Cardiac muscle cell (in vitro differentiated cells and primary cell): ENCODE results near the gene PRELID3B. TPM values are rescaled to one million over a fixed set of nuclear protein-coding genes. Genes with fewer than 3 reads are reported as not detected.

ENCODE experiments used
- DNase-seq, 2 donors: peaks; one replicate each; pipeline versions ENCODE4 v3.0.0 to v3.0.0-alpha.2; 2010 to 2017; ENCODE audit warnings: low read depth in 1 of 2, low spot score in 1 of 2
- H3K27ac ChIP-seq: fragments of 200-600 bp; sonication (generic); 2 replicates; pipeline ENCODE4 v1.5.1; 2016
- H3K27me3 ChIP-seq: fragments of 200-600 bp; sonication (generic); 2 replicates; pipeline ENCODE4 v1.6.0; 2016; ENCODE audit warnings: control low read depth
- H3K36me3 ChIP-seq: fragments of 200-600 bp; sonication (generic); 2 replicates; pipeline ENCODE4 v1.5.1; 2016; ENCODE audit warnings: control low read depth
- H3K4me1 ChIP-seq: fragments of 200-600 bp; sonication (generic); 2 replicates; pipeline ENCODE4 v1.8.1; 2017; ENCODE audit warnings: low read depth, mild to moderate bottlenecking, mixed run types
- H3K4me3 ChIP-seq: fragments of 200-600 bp; sonication (generic); 2 replicates; pipeline ENCODE4 v1.5.1; 2016; ENCODE audit warnings: mild to moderate bottlenecking
- H3K9me3 ChIP-seq: fragments of 200-600 bp; sonication (generic); 2 replicates; pipeline ENCODE4 v1.5.1; 2017; ENCODE audit warnings: low read depth, mild to moderate bottlenecking, control low read depth
- polyA plus RNA-seq: library from polyadenylated mRNA; unstranded; fragments of >200 nt; fragmentation: Nextera tagmentation; extraction: Ambion mirVana; gene quantifications from 2 replicates; pipeline ENCODE4 v1.2.1, GENCODE V29; 2016
- total RNA-seq: library from RNA; depleted of rRNA; stranded (reverse); fragments of >200 nt; gene quantifications from 2 replicates; pipeline ENCODE4 v1.2.3, GENCODE V29; 2016
- TF ChIP-seq, protein P1 (sequence below): IDR thresholded peaks from 2 replicates; pipeline ENCODE4 v1.5.1; 2012; ENCODE audit warnings: low read depth, mild to moderate bottlenecking, low read length

The PRELID3B gene
- total and polyA plus RNA-seq, 2 experiments from 2014 or later, result 30.0 to 40.9 TPM

GRCh38 chr20:59031564-59032022 lies 11.0 kb downstream of the PRELID3B start:
- H3K4me3 ChIP-seq, result peak overlapping the region; percentile 82
- H3K27me3 ChIP-seq, result no peaks in the 10 kb centered on the region
- H3K36me3 ChIP-seq, result peaks cover 35% of the 10 kb centered on the region
- no peaks in the 10 kb centered on the region for H3K9me3 ChIP-seq
- peaks cover 24% of the 10 kb centered on the region for H3K4me1 ChIP-seq
- peak overlapping the region; percentile 90 for H3K27ac ChIP-seq
- peak in 1 of 2 donors; percentile 10 for DNase-seq
- TF ChIP-seq, protein P1, sequence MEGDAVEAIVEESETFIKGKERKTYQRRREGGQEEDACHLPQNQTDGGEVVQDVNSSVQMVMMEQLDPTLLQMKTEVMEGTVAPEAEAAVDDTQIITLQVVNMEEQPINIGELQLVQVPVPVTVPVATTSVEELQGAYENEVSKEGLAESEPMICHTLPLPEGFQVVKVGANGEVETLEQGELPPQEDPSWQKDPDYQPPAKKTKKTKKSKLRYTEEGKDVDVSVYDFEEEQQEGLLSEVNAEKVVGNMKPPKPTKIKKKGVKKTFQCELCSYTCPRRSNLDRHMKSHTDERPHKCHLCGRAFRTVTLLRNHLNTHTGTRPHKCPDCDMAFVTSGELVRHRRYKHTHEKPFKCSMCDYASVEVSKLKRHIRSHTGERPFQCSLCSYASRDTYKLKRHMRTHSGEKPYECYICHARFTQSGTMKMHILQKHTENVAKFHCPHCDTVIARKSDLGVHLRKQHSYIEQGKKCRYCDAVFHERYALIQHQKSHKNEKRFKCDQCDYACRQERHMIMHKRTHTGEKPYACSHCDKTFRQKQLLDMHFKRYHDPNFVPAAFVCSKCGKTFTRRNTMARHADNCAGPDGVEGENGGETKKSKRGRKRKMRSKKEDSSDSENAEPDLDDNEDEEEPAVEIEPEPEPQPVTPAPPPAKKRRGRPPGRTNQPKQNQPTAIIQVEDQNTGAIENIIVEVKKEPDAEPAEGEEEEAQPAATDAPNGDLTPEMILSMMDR, result no peak

GRCh38 chr20:59030911-59031563 lies 11.5 kb downstream of the PRELID3B start:
- Histone ChIP-seq H3K27me3 (no peaks in the 10 kb centered on the region), H3K36me3 (peaks cover 35% of the 10 kb centered on the region), H3K9me3 (no peaks in the 10 kb centered on the region), H3K4me1 (peaks cover 24% of the 10 kb centered on the region), H3K27ac (no peak overlapping the region), H3K4me3 (peak overlapping the region; percentile 82)
- no peak for DNase-seq
- TF ChIP-seq, protein P1, result no peak

GRCh38 chr20:59028812-59029211 lies 13.8 kb downstream of the PRELID3B start:
- no peak overlapping the region for H3K27ac ChIP-seq

DNA sequence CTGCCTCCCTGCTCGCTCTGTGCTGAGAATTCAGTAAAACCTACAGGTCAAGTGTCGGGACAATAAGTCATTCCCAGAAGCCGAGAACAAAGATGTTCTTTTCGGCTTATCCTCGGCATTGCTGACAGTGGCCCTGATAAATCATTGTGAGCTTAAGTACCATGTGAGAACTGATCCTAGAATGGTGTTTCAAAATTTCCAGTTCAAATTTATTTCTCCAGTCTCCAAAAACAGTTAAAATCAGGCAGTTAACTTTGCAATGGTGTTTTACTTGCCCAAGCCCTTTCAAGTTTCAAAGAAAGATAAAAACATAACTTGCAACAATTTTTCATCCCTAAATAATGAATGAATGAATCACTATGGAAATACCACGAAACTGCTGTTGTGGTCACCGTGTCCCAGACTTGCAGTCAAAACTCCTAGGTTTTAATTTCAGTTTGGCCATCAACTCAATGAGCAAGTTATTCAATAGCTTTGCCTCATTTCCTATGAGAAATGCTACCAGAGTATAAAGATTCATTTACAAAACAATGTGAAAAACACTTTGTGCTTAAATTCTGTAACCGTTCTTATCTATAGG lies 14.8 kb downstream of the PRELID3B start:
- no peak overlapping the region for H3K4me3 ChIP-seq

More at GRCh38 chr20:59028812-59029211, 13.8 kb downstream of the PRELID3B start:
- Histone ChIP-seq H3K4me1 (peaks cover 24% of the 10 kb centered on the region), H3K4me3 (peak overlapping the region; percentile 1), H3K36me3 (peaks cover 38% of the 10 kb centered on the region), H3K9me3 (no peaks in the 10 kb centered on the region), H3K27me3 (no peaks in the 10 kb centered on the region)
- TF ChIP-seq, protein P1, result no peak
- no peak for DNase-seq

DNA sequence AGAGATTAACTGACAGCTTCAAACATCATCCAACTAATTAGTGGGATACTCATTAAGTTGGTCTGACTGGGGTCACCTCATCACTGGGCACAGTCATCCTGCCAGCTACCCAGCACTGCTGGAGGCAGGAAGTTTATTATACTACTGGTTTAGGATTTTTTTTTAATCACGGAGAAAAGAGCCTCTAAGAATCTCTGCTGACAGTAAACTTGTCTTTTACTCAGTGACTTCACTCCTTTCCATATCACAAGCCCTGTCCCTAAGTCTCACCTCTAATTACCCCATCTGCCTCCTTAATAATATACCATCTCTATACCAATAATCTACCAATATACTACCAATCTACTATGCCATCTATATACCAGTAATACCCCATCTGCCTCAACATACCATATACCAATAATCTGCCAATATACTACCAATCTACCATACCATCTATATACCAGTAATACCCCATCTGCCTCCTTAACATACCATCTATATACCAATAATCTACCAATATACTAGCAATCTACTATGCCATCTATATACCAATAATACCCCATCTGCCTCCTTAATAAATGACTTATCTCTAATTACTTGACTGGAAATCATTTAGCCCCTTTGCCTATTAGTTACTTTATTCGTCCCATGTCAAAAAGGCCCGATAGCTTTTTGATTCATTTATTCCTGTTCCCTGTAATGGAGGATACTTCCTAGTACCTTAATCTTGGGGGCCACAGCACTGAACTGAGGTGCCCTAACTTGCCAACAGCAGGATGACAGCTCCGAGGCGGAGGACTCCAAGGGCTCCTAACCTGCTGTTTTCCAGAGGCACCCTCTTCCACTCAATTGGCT lies 15.5 kb downstream of the PRELID3B start:
- Histone ChIP-seq H3K4me3 (no peak overlapping the region), H3K36me3 (peaks cover 41% of the 10 kb centered on the region), H3K9me3 (no peaks in the 10 kb centered on the region), H3K27ac (no peak overlapping the region), H3K4me1 (peaks cover 17% of the 10 kb centered on the region), H3K27me3 (no peaks in the 10 kb centered on the region)
- DNase-seq, result no peak
- TF ChIP-seq, protein P1, result no peak

More for the DNA sequence above, 14.8 kb downstream of the PRELID3B start:
- TF ChIP-seq, protein P1, result no peak
- Histone ChIP-seq H3K27ac (no peak overlapping the region), H3K9me3 (no peaks in the 10 kb centered on the region), H3K4me1 (peaks cover 17% of the 10 kb centered on the region), H3K36me3 (peaks cover 41% of the 10 kb centered on the region), H3K27me3 (no peaks in the 10 kb centered on the region)
- DNase-seq, result peak in 1 of 2 donors; percentile 65
